GM12878 (cell line): ENCODE measurements around the gene DNAH17. TPM values are rescaled to one million over a fixed set of nuclear protein-coding genes. Genes with fewer than 3 reads are reported as not detected.
A peak's percentile ranks its signal among the peaks of the same experiment; 100 is the strongest.

Experiments used
- ATAC-seq: fragments of 200-7000 bp; cut with Tn5 transposase; 3 replicates; pipeline ENCODE4 v1.9.1; 2020; ENCODE audit warnings: mild to moderate bottlenecking, moderate library complexity
- BruUV-seq: library from RNA; stranded (reverse); fragments of 400-500 nt; replicated peaks from 2 replicates; lab custom pipeline; 2021; lab: Mats Ljungman, UMichigan
- CTCF ChIA-PET: fragments of 300-600 bp; sonication (Branson Sonifier 250); formaldehyde crosslinking; extraction: SDS; loops from one replicate; lab custom pipeline; 2021; ENCODE audit warnings: inconsistent platforms; lab: Yijun Ruan, JAX
- POLR2A ChIA-PET: fragments of 350-600 bp; formaldehyde crosslinking; extraction: SDS; loops from one replicate; lab custom pipeline; 2021; ENCODE audit warnings: inconsistent platforms; lab: Charles Lee
- RAD21 ChIA-PET: fragments of 300-600 bp; sonication (Branson Sonifier 250); formaldehyde crosslinking; loops from one replicate; lab custom pipeline; 2023; ENCODE audit warnings: antibody characterized with exemption; ENCODE audit not compliant: unreplicated experiment; lab: Charles Lee
- SMC1A ChIA-PET: fragments of 300-600 bp; sonication (Branson Sonifier 250); formaldehyde crosslinking; loops from one replicate; lab custom pipeline; 2023; ENCODE audit not compliant: unreplicated experiment, uncharacterized antibody; lab: Charles Lee
- DNase-seq: peaks from one replicate; pipeline ENCODE4 v3.0.0-alpha.2; 2011; ENCODE audit warnings: low read depth, low spot score
- FAIRE-seq: peaks from 3 replicates; lab custom pipeline; 2011; peaks lifted over from hg19 to GRCh38; lab: Jason Lieb, UNC
- H2AFZ ChIP-seq: 2 replicates; pipeline ENCODE4 v1.6.0; 2011; ENCODE audit warnings: low read depth, low read length, control low read depth; ENCODE audit not compliant: control insufficient read depth
- H3K27ac ChIP-seq: 2 replicates; pipeline ENCODE4 v1.5.1; 2011; ENCODE audit warnings: control low read depth; ENCODE audit not compliant: control insufficient read depth, insufficient read depth
- H3K27me3 ChIP-seq, 2 experiments: replicated peaks in 1 of 2; 2 replicates each; pipeline versions ENCODE4 v1.6.0 to v1.6.1; 2011; ENCODE audit warnings: low read length in 1 of 2; ENCODE audit not compliant: control insufficient read depth in 2 of 2, insufficient read depth in 2 of 2
- H3K36me3 ChIP-seq, 2 experiments: 2 replicates each; pipeline ENCODE4 v1.5.1; 2011; ENCODE audit warnings: low read length in 1 of 2; ENCODE audit not compliant: control insufficient read depth in 2 of 2, insufficient read depth in 2 of 2
- H3K4me1 ChIP-seq: 2 replicates; pipeline ENCODE4 v1.6.1; 2011; ENCODE audit warnings: mild to moderate bottlenecking, low read length, moderate library complexity, mixed read lengths; ENCODE audit not compliant: control insufficient read depth, insufficient read depth
- H3K4me2 ChIP-seq: 2 replicates; pipeline ENCODE4 v1.6.0; 2011; ENCODE audit warnings: control low read depth; ENCODE audit not compliant: control insufficient read depth, insufficient read depth
- H3K4me3 ChIP-seq: fragments of 200-600 bp; sonication (generic); 2 replicates; pipeline ENCODE4 v1.5.1; 2016
- H3K79me2 ChIP-seq: 2 replicates; pipeline ENCODE4 v1.6.0; 2011; ENCODE audit warnings: low read length; ENCODE audit not compliant: control insufficient read depth, insufficient read depth
- H3K9ac ChIP-seq: 2 replicates; pipeline ENCODE4 v1.8.0; 2011; ENCODE audit warnings: low read length, control low read depth, mixed read lengths; ENCODE audit not compliant: control insufficient read depth, insufficient read depth
- H3K9me3 ChIP-seq: replicated peaks from 3 replicates; pipeline ENCODE4 v1.5.1; 2011; ENCODE audit warnings: mild to moderate bottlenecking, low read length; ENCODE audit not compliant: control insufficient read depth, insufficient read depth
- H4K20me1 ChIP-seq: 2 replicates; pipeline ENCODE4 v1.6.0; 2011; ENCODE audit not compliant: control insufficient read depth, insufficient read depth
- BCL11A ChIP-seq: IDR thresholded peaks from 2 replicates; pipeline ENCODE4 v1.6.1; 2011; ENCODE audit warnings: low read depth, low read length
- BHLHE40 ChIP-seq, 2 experiments: fragments of 450-650 bp in 1 of 2; IDR thresholded peaks; 2 replicates each; pipeline ENCODE4 v1.6.1; 2011 to 2017; ENCODE audit warnings: low read depth in 2 of 2, borderline replicate concordance in 1 of 2, improper control_type of control experiment in 1 of 2, low read length in 1 of 2, mild to moderate bottlenecking in 1 of 2
- BRCA1 ChIP-seq: IDR thresholded peaks from 2 replicates; pipeline ENCODE4 v1.6.1; 2011; ENCODE audit warnings: low read depth, low read length, improper control_type of control experiment
- CEBPB ChIP-seq, 2 experiments: fragments of 150-350 bp in 1 of 2; IDR thresholded peaks; 2 replicates each; pipeline ENCODE4 v1.6.1; 2012 to 2014; ENCODE audit warnings: low read depth in 2 of 2, low read length in 2 of 2, borderline replicate concordance in 1 of 2, inconsistent platforms in 1 of 2
- GATAD2B ChIP-seq: fragments of 450-650 bp; conservative IDR thresholded peaks from 2 replicates; pipeline ENCODE4 v1.6.1; 2017; ENCODE audit warnings: low read depth, mild to moderate bottlenecking, moderate library complexity
- MXI1 ChIP-seq: fragments of 150-350 bp; IDR thresholded peaks from 2 replicates; pipeline ENCODE4 v1.6.1; 2011; ENCODE audit warnings: low read depth, mild to moderate bottlenecking, inconsistent platforms, low read length, improper control_type of control experiment
- POLR2AphosphoS5 ChIP-seq: IDR thresholded peaks from 2 replicates; pipeline ENCODE4 v1.6.1; 2011; ENCODE audit warnings: mild to moderate bottlenecking, low read length, inconsistent platforms
- RAD21 ChIP-seq: IDR thresholded peaks from 2 replicates; pipeline ENCODE4 v1.6.1; 2011; ENCODE audit warnings: mild to moderate bottlenecking, low read depth, low read length, moderate library complexity; ENCODE audit not compliant: insufficient read depth
- RFX5 ChIP-seq: IDR thresholded peaks from 2 replicates; pipeline ENCODE4 v1.6.1; 2011; ENCODE audit warnings: low read depth, low read length, improper control_type of control experiment
- SMC3 ChIP-seq: IDR thresholded peaks from 2 replicates; pipeline ENCODE4 v1.6.1; 2011; ENCODE audit warnings: low read length, improper control_type of control experiment, borderline replicate concordance
- STAT1 ChIP-seq: fragments of 450-650 bp; conservative IDR thresholded peaks from 2 replicates; pipeline ENCODE4 v1.6.1; 2014; ENCODE audit warnings: antibody characterized with exemption, mild to moderate bottlenecking
- STAT3 ChIP-seq: IDR thresholded peaks from 2 replicates; pipeline ENCODE4 v1.6.1; 2011; ENCODE audit warnings: low read depth, low read length, improper control_type of control experiment
- TCF12 ChIP-seq: IDR thresholded peaks from 2 replicates; pipeline ENCODE4 v1.6.1; 2011; ENCODE audit warnings: low read depth, mild to moderate bottlenecking, low read length
- TCF3 ChIP-seq: IDR thresholded peaks from 2 replicates; pipeline ENCODE4 v1.6.1; 2012; ENCODE audit warnings: low read depth, mild to moderate bottlenecking, low read length, borderline replicate concordance; ENCODE audit not compliant: insufficient read depth
- YY1 ChIP-seq: IDR thresholded peaks from 2 replicates; pipeline ENCODE4 v1.6.1; 2011; ENCODE audit warnings: low read depth, mild to moderate bottlenecking, low read length
- WGBS: methylation state at CpG from one replicate; pipeline ENCODE4 v1.1.6; 2016; ENCODE audit warnings: low lambda C conversion rate; ENCODE audit not compliant: insufficient replicate concordance, insufficient coverage; ENCODE audit errors: missing lambda C conversion rate; 5-methylcytosine and 5-hydroxymethylcytosine counted together
- in situ Hi-C: fragments of 300-500 bp; cut with MboI; formaldehyde crosslinking; loops from 9 replicates; pipeline ENCODE4 v1.14.3; 2018; ENCODE audit warnings: mixed read lengths
- intact Hi-C: fragments of 100-400 bp; cut with micrococcal nuclease; formaldehyde crosslinking; loops from one replicate; pipeline ENCODE4 v1.14.2; 2022; ENCODE audit not compliant: unreplicated experiment
- polyA plus RNA-seq, 11 experiments: library from polyadenylated mRNA; depleted of rRNA in 4 of 11; unstranded in 6 of 11; stranded (reverse) in 5 of 11; fragments of >200 nt; fragmentation: Nextera tagmentation in 4 of 11; fragmentation: Illumina TruSeq in 1 of 11; extraction: Ambion mirVana in 4 of 11; extraction: Trizol in 1 of 11; gene quantifications; 1 replicate in 1 of 11; 2 replicates in 10 of 11; pipeline versions ENCODE4 v1.2.1 to v1.2.3, GENCODE V29; 2011 to 2016; ENCODE audit warnings: inconsistent platforms in 2 of 11, missing spikeins in 2 of 11, low read depth in 1 of 11
- total RNA-seq, 4 experiments: library from RNA; depleted of rRNA in 3 of 4; stranded (reverse); fragments of >200 nt in 3 of 4; fragmentation: Illumina TruSeq in 1 of 4; extraction: Trizol in 1 of 4; gene quantifications; 2 replicates each; pipeline versions ENCODE4 v1.2.1 to v1.2.3, GENCODE V29; 2013 to 2021
- TF ChIP-seq, protein P1 (sequence below): IDR thresholded peaks from 2 replicates; pipeline ENCODE4 v1.6.1; 2011; ENCODE audit warnings: low read depth, low read length, improper control_type of control experiment, borderline replicate concordance
- TF ChIP-seq, protein P2 (sequence below): fragments of 450-650 bp; IDR thresholded peaks from 2 replicates; pipeline ENCODE4 v1.6.1; 2018; ENCODE audit warnings: mild to moderate bottlenecking, low read depth, moderate library complexity; ENCODE audit not compliant: partially characterized antibody
- TF ChIP-seq, protein P3 (sequence below), 3 experiments: IDR thresholded peaks in 2 of 3; conservative IDR thresholded peaks in 1 of 3; 2 replicates each; pipeline ENCODE4 v1.5.1; 2011; ENCODE audit warnings: low read depth in 3 of 3, low read length in 3 of 3, mild to moderate bottlenecking in 3 of 3, control low read depth in 2 of 3, moderate library complexity in 2 of 3, inconsistent platforms in 1 of 3, mixed read lengths in 1 of 3; ENCODE audit not compliant: control insufficient read depth in 2 of 3, insufficient read depth in 1 of 3; ENCODE audit errors: extremely low read depth in 1 of 3

Gene DNAH17
- total and polyA plus RNA-seq, 10 of the 15 experiments (the other 5 are each of a cell fraction or from before 2014, with no cell fraction given), result 0.16 to 2.9 (median 0.56) TPM

DNA sequence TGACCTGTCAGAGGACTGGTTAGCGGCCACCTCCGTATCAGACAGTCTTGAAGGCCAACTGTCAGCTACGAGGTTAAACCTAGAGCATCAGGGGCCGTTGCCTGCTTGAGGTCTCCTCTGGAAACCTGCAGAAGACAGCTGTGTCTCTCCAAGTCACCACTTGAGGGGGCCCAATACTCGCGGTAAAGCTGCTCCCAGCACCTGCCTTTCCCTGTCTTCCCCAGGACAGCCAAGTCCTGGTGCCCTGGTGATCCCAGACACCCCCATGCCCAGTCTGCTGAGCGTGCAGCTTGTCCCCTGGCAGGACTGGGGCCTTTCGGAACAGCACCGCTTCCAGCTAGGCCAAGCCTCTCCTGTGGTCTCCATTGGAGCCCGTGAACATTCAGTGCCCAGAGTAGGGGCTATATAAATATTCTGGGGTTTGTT lies 80.1 kb downstream of the DNAH17 start:
- no TSS peak for BruUV-seq
- DNase-seq (no peak), ATAC-seq (peak; percentile 96), FAIRE-seq (peak; percentile 92)
- Histone ChIP-seq H2AFZ (no peak overlapping the region; the same call in 1 of the 2 replicates), H3K36me3 (no peaks in the 10 kb centered on the region), H3K79me2 (no peaks in the 10 kb centered on the region), H3K9ac (no peak overlapping the region), H3K27ac (no peak overlapping the region), H3K4me3 (no peak overlapping the region), H3K4me2 (no peak overlapping the region), H4K20me1 (no peaks in the 10 kb centered on the region), H3K27me3 (no peaks in the 10 kb centered on the region), H3K4me1 (no peaks in the 10 kb centered on the region; the same call in 1 of the 2 replicates), H3K9me3 (no peaks in the 10 kb centered on the region)
- ChIA-PET SMC1A (interaction anchor here (0.6 to 2.2 kb wide), 15 partner anchors 198 to 474 kb away, joined by 3 to 19 read pairs (median 4); no protein-coding TSS in a partner anchor), RAD21 (interaction anchor here (0.6 to 1.4 kb wide), 12 partner anchors 11 to 475 kb away, joined by 3 to 9 read pairs (median 4); no protein-coding TSS in a partner anchor), POLR2A (interaction anchor here (0.6 to 1.2 kb wide), 3 partner anchors 210 to 275 kb away, joined by 3 to 4 read pairs (median 4); no protein-coding TSS in a partner anchor), CTCF (interaction anchor here (0.6 to 4.6 kb wide), 24 partner anchors 13 to 897 kb away, joined by 3 to 46 read pairs (median 4); no protein-coding TSS in a partner anchor)
- in situ Hi-C loops, result no loop called here
- intact Hi-C loops, result loop anchor here (1.0 to 2.0 kb wide), 5 partner anchors 211 to 474 kb away; no protein-coding TSS in a partner anchor
- 25% methylated on average over 10 of the region's 10 CpGs for WGBS
- TF ChIP-seq RAD21 (peak; percentile 84), CEBPB (IDR thresholded peaks at IDR 0.05; ENCODE audit: borderline replicate concordance in 1 of 2, low read depth in 2 of 2, low read length in 2 of 2) (no peak), BHLHE40 (IDR thresholded peaks at IDR 0.05; ENCODE audit: borderline replicate concordance in 1 of 2, low read depth in 2 of 2, low read length in 1 of 2) (peak in 1 of 2 experiments; percentile 36; a peak in 1 of 4 replicates), BRCA1 (no peak), STAT3 (no peak), MXI1 (no peak), YY1 (0 out of 2 replicates have a peak, but pooled peaks have one; percentile 34), TCF12 (peak; percentile 53; the same call in 1 of the 2 replicates), SMC3 (peak; percentile 94), BCL11A (no peak), STAT1 (no peak), POLR2AphosphoS5 (no peak), GATAD2B (0 out of 2 replicates have a peak, but pooled peaks have one; percentile 21), RFX5 (no peak), TCF3 (peak; percentile 70; the same call in 1 of the 2 replicates)
- TF ChIP-seq, protein P1, sequence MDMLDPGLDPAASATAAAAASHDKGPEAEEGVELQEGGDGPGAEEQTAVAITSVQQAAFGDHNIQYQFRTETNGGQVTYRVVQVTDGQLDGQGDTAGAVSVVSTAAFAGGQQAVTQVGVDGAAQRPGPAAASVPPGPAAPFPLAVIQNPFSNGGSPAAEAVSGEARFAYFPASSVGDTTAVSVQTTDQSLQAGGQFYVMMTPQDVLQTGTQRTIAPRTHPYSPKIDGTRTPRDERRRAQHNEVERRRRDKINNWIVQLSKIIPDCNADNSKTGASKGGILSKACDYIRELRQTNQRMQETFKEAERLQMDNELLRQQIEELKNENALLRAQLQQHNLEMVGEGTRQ, result no peak
- TF ChIP-seq, protein P2, sequence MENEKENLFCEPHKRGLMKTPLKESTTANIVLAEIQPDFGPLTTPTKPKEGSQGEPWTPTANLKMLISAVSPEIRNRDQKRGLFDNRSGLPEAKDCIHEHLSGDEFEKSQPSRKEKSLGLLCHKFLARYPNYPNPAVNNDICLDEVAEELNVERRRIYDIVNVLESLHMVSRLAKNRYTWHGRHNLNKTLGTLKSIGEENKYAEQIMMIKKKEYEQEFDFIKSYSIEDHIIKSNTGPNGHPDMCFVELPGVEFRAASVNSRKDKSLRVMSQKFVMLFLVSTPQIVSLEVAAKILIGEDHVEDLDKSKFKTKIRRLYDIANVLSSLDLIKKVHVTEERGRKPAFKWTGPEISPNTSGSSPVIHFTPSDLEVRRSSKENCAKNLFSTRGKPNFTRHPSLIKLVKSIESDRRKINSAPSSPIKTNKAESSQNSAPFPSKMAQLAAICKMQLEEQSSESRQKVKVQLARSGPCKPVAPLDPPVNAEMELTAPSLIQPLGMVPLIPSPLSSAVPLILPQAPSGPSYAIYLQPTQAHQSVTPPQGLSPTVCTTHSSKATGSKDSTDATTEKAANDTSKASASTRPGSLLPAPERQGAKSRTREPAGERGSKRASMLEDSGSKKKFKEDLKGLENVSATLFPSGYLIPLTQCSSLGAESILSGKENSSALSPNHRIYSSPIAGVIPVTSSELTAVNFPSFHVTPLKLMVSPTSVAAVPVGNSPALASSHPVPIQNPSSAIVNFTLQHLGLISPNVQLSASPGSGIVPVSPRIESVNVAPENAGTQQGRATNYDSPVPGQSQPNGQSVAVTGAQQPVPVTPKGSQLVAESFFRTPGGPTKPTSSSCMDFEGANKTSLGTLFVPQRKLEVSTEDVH, result no peak
- TF ChIP-seq, protein P3, sequence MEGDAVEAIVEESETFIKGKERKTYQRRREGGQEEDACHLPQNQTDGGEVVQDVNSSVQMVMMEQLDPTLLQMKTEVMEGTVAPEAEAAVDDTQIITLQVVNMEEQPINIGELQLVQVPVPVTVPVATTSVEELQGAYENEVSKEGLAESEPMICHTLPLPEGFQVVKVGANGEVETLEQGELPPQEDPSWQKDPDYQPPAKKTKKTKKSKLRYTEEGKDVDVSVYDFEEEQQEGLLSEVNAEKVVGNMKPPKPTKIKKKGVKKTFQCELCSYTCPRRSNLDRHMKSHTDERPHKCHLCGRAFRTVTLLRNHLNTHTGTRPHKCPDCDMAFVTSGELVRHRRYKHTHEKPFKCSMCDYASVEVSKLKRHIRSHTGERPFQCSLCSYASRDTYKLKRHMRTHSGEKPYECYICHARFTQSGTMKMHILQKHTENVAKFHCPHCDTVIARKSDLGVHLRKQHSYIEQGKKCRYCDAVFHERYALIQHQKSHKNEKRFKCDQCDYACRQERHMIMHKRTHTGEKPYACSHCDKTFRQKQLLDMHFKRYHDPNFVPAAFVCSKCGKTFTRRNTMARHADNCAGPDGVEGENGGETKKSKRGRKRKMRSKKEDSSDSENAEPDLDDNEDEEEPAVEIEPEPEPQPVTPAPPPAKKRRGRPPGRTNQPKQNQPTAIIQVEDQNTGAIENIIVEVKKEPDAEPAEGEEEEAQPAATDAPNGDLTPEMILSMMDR (IDR thresholded peaks at IDR 0.05 in 2 of 3, conservative IDR thresholded peaks at IDR 0.05 in 1 of 3; ENCODE audit: control insufficient read depth in 2 of 3, extremely low read depth in 1 of 3, insufficient read depth in 1 of 3, low read depth in 3 of 3, low read length in 3 of 3), result peak; percentile 81 to 94 (median 86)
